ENCODE results near the gene CMTM4.

CMTM4 gene

GRCh38 chr16:66735891-66736290, 39.3 kb upstream of the CMTM4 start:
- H3K36me3 ChIP-seq (ENCODE audit: low read length) = peaks cover 20% of the 10 kb centered on the region
- no peak for TF ChIP-seq CTCF (IDR thresholded peaks at IDR 0.05; ENCODE audit: insufficient read depth, low read length, poor library complexity, severe bottlenecking)
- TF ChIP-seq EZH2phosphoT487 (conservative IDR thresholded peaks at IDR 0.05; ENCODE audit: low read length) = no peak
- H3K79me2 ChIP-seq (ENCODE audit: insufficient read depth, low read length) = peaks cover 12% of the 10 kb centered on the region

GRCh38 chr16:66731101-66731500, 34.6 kb upstream of the CMTM4 start:
- no peak overlapping the region for H2AFZ ChIP-seq (ENCODE audit: low read depth, low read length, severe bottlenecking)
- H3K9ac ChIP-seq (ENCODE audit: low read length) = no peak overlapping the region
- H3K4me2 ChIP-seq (ENCODE audit: low read depth, low read length, poor library complexity, severe bottlenecking) = no peak overlapping the region
- peaks cover 18% of the 10 kb centered on the region for H3K36me3 ChIP-seq (ENCODE audit: low read length)
- no peaks in the 10 kb centered on the region for H4K20me1 ChIP-seq (ENCODE audit: low read depth, low read length)
- no peaks in the 10 kb centered on the region for H3K79me2 ChIP-seq (ENCODE audit: insufficient read depth, low read length)
- H3K27ac ChIP-seq (ENCODE audit: low read depth, low read length) = no peak overlapping the region
- TF ChIP-seq CTCF (IDR thresholded peaks at IDR 0.05; ENCODE audit: insufficient read depth, low read length, poor library complexity, severe bottlenecking) (no peak), EZH2phosphoT487 (conservative IDR thresholded peaks at IDR 0.05; ENCODE audit: low read length) (no peak)
- no peaks in the 10 kb centered on the region for H3K9me2 ChIP-seq (replicated peaks; ENCODE audit: insufficient read depth, low read length)
- no peak overlapping the region for H3K4me3 ChIP-seq (ENCODE audit: insufficient read depth, low read length, poor library complexity, severe bottlenecking)
- H3F3A ChIP-seq (ENCODE audit: insufficient read depth) = 0 out of 2 replicates have a peak, but pooled peaks cover 6% of the 10 kb centered on the region
- H3K27me3 ChIP-seq (ENCODE audit: low read length) = no peaks in the 10 kb centered on the region
- H3K9me3 ChIP-seq (ENCODE audit: insufficient read depth, low read length) = no peaks in the 10 kb centered on the region

More at GRCh38 chr16:66735891-66736290, 39.3 kb upstream of the CMTM4 start:
- Histone ChIP-seq H3K27me3 (ENCODE audit: low read length) (no peaks in the 10 kb centered on the region), H3K9me3 (ENCODE audit: insufficient read depth, low read length) (no peaks in the 10 kb centered on the region), H3K9ac (ENCODE audit: low read length) (no peak overlapping the region), H3K27ac (ENCODE audit: low read depth, low read length) (no peak overlapping the region), H4K20me1 (ENCODE audit: low read depth, low read length) (no peaks in the 10 kb centered on the region), H3K9me2 (replicated peaks; ENCODE audit: insufficient read depth, low read length) (no peaks in the 10 kb centered on the region), H3K4me2 (ENCODE audit: low read depth, low read length, poor library complexity, severe bottlenecking) (no peak overlapping the region), H3F3A (ENCODE audit: insufficient read depth) (no peaks in the 10 kb centered on the region), H2AFZ (ENCODE audit: low read depth, low read length, severe bottlenecking) (no peak overlapping the region), H3K4me3 (ENCODE audit: insufficient read depth, low read length, poor library complexity, severe bottlenecking) (no peak overlapping the region)

GRCh38 chr16:66728804-66729203, 32.3 kb upstream of the CMTM4 start:
- no peak overlapping the region for H3K9ac ChIP-seq (ENCODE audit: low read length)
- peaks cover 14% of the 10 kb centered on the region; the same call in 1 of the 2 replicates for H3K36me3 ChIP-seq (ENCODE audit: low read length)
- no peaks in the 10 kb centered on the region for H3K27me3 ChIP-seq (ENCODE audit: low read length)
- H3F3A ChIP-seq (ENCODE audit: insufficient read depth) = 0 out of 2 replicates have a peak, but pooled peaks cover 6% of the 10 kb centered on the region
- H3K9me3 ChIP-seq (ENCODE audit: insufficient read depth, low read length) = no peaks in the 10 kb centered on the region
- no peak overlapping the region for H3K4me2 ChIP-seq (ENCODE audit: low read depth, low read length, poor library complexity, severe bottlenecking)
- no peaks in the 10 kb centered on the region for H3K79me2 ChIP-seq (ENCODE audit: insufficient read depth, low read length)
- H3K9me2 ChIP-seq (replicated peaks; ENCODE audit: insufficient read depth, low read length) = no peaks in the 10 kb centered on the region
- H4K20me1 ChIP-seq (ENCODE audit: low read depth, low read length) = no peaks in the 10 kb centered on the region
- H3K4me3 ChIP-seq (ENCODE audit: insufficient read depth, low read length, poor library complexity, severe bottlenecking) = no peak overlapping the region
- no peak overlapping the region for H3K27ac ChIP-seq (ENCODE audit: low read depth, low read length)
- TF ChIP-seq CTCF (IDR thresholded peaks at IDR 0.05; ENCODE audit: insufficient read depth, low read length, poor library complexity, severe bottlenecking) (no peak), EZH2phosphoT487 (conservative IDR thresholded peaks at IDR 0.05; ENCODE audit: low read length) (no peak)
- H2AFZ ChIP-seq (ENCODE audit: low read depth, low read length, severe bottlenecking) = no peak overlapping the region

Measured in SU-DHL-6 (cell line).